ENCODE measurements around the gene MTM1.

Gene MTM1

DNA sequence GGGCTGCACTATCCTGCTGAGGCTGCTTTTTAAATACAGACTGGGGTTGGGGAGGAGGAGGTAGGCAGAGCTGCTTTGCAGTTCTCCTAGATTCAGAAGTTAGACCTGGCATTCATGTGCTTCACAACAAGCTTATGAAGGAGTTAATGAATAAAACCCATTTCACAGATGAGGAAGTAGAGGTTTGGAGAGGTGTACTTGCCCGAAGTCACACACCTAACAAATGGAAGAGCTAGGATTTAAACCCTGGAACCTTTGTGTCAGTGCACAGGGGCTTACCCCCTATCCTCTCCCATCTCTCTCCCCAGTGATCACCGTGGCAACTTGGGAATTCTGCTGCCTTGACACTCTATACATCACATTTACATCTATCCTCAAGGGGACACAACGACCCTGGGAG, 3.6 kb upstream of the MTM1 start:
- Histone ChIP-seq H3K18ac (ENCODE audit: low read length) (no peak overlapping the region), H3K79me1 (ENCODE audit: low read length) (no peaks in the 10 kb centered on the region), H3K56ac (ENCODE audit: low read length) (no peak overlapping the region), H3K79me2 (ENCODE audit: control insufficient read depth, insufficient read depth, low read length) (no peaks in the 10 kb centered on the region), H3K27me3 (ENCODE audit: insufficient read depth, low read length, poor library complexity) (no peaks in the 10 kb centered on the region), H3K4ac (ENCODE audit: low read depth, low read length) (no peak overlapping the region), H2BK15ac (replicated peaks; ENCODE audit: low read depth) (no peak overlapping the region), H2BK120ac (ENCODE audit: low read depth, low read length) (no peak overlapping the region), H2AK5ac (ENCODE audit: low read length) (no peak overlapping the region), H4K8ac (ENCODE audit: low read depth, low read length) (no peak overlapping the region), H3K9ac (ENCODE audit: low read length) (no peak overlapping the region), H3K4me3 (ENCODE audit: low read length) (no peak overlapping the region), H2BK5ac (ENCODE audit: low read length) (no peak overlapping the region), H3K27ac (ENCODE audit: low read depth, low read length) (no peak overlapping the region), H4K5ac (ENCODE audit: low read length) (no peak overlapping the region), H3K23ac (ENCODE audit: low read length) (no peak overlapping the region), H3K4me1 (ENCODE audit: control insufficient read depth, low read depth, low read length) (no peaks in the 10 kb centered on the region), H3K4me2 (ENCODE audit: low read length) (no peak overlapping the region), H3K36me3 (ENCODE audit: control insufficient read depth, insufficient read depth, low read length) (no peaks in the 10 kb centered on the region)
- no CpG with 5 or more reads among the region's 3 CpGs for WGBS (ENCODE audit: extremely low coverage, insufficient coverage, low lambda C conversion rate)
- no peak for DNase-seq

DNA sequence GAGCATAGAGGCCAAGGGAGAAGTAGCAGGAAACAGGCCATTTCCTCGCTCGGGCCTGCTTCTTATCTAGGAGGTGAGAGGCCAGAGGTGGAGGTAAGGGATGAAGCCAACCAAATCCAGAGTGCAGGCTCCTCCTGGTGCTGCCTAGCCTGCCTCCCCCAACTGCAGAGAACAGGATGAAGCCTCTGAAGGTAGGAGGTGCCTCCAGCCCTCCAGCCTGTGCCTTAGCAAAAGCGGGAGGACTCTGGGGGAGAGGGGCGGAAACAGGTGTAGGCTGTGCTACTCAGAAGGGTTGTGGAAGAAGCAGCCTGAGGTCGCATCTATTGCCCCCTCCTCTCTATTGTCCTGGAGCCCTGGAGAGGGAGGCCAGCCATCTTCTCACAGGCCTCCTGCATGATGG, 2.9 kb upstream of the MTM1 start:
- no CpG with 5 or more reads among the region's 5 CpGs for WGBS (ENCODE audit: extremely low coverage, insufficient coverage, low lambda C conversion rate)
- Histone ChIP-seq H2BK120ac (ENCODE audit: low read depth, low read length) (no peak overlapping the region), H3K23ac (ENCODE audit: low read length) (no peak overlapping the region), H3K4me2 (ENCODE audit: low read length) (no peak overlapping the region), H3K79me1 (ENCODE audit: low read length) (no peaks in the 10 kb centered on the region), H3K9ac (ENCODE audit: low read length) (no peak overlapping the region), H2BK5ac (ENCODE audit: low read length) (no peak overlapping the region), H3K27ac (ENCODE audit: low read depth, low read length) (peak overlapping the region; percentile 8), H4K5ac (ENCODE audit: low read length) (no peak overlapping the region), H3K18ac (ENCODE audit: low read length) (peak overlapping the region; percentile 46), H3K4me3 (ENCODE audit: low read length) (no peak overlapping the region), H3K36me3 (ENCODE audit: control insufficient read depth, insufficient read depth, low read length) (no peaks in the 10 kb centered on the region), H3K56ac (ENCODE audit: low read length) (peak overlapping the region; percentile 67), H3K27me3 (ENCODE audit: insufficient read depth, low read length, poor library complexity) (no peaks in the 10 kb centered on the region), H2BK15ac (replicated peaks; ENCODE audit: low read depth) (no peak overlapping the region), H2AK5ac (ENCODE audit: low read length) (no peak overlapping the region), H3K4ac (ENCODE audit: low read depth, low read length) (peak overlapping the region; percentile 56), H4K8ac (ENCODE audit: low read depth, low read length) (no peak overlapping the region), H3K4me1 (ENCODE audit: control insufficient read depth, low read depth, low read length) (no peaks in the 10 kb centered on the region), H3K79me2 (ENCODE audit: control insufficient read depth, insufficient read depth, low read length) (no peaks in the 10 kb centered on the region)
- peak; percentile 64 for DNase-seq

GRCh38 chrX:150566734-150567182, 1.7 kb upstream of the MTM1 start:
- Histone ChIP-seq H3K56ac (ENCODE audit: low read length) (peak overlapping the region; percentile 42), H4K5ac (ENCODE audit: low read length) (no peak overlapping the region), H2BK120ac (ENCODE audit: low read depth, low read length) (peak overlapping the region; percentile 45), H3K4me3 (ENCODE audit: low read length) (no peak overlapping the region), H3K18ac (ENCODE audit: low read length) (no peak overlapping the region), H3K79me2 (ENCODE audit: control insufficient read depth, insufficient read depth, low read length) (no peaks in the 10 kb centered on the region), H3K4me1 (ENCODE audit: control insufficient read depth, low read depth, low read length) (no peaks in the 10 kb centered on the region), H2AK5ac (ENCODE audit: low read length) (no peak overlapping the region), H2BK15ac (replicated peaks; ENCODE audit: low read depth) (no peak overlapping the region), H3K4ac (ENCODE audit: low read depth, low read length) (no peak overlapping the region), H3K79me1 (ENCODE audit: low read length) (no peaks in the 10 kb centered on the region), H3K36me3 (ENCODE audit: control insufficient read depth, insufficient read depth, low read length) (no peaks in the 10 kb centered on the region), H3K9ac (ENCODE audit: low read length) (no peak overlapping the region), H4K8ac (ENCODE audit: low read depth, low read length) (no peak overlapping the region), H3K23ac (ENCODE audit: low read length) (no peak overlapping the region), H3K27ac (ENCODE audit: low read depth, low read length) (peak overlapping the region; percentile 73), H2BK5ac (ENCODE audit: low read length) (no peak overlapping the region), H3K27me3 (ENCODE audit: insufficient read depth, low read length, poor library complexity) (no peaks in the 10 kb centered on the region), H3K4me2 (ENCODE audit: low read length) (no peak overlapping the region)
- peak; percentile 94 for DNase-seq
- no CpG with 5 or more reads among the region's 3 CpGs for whole genome bisulfite sequencing (ENCODE audit: extremely low coverage, insufficient coverage, low lambda C conversion rate)

DNA sequence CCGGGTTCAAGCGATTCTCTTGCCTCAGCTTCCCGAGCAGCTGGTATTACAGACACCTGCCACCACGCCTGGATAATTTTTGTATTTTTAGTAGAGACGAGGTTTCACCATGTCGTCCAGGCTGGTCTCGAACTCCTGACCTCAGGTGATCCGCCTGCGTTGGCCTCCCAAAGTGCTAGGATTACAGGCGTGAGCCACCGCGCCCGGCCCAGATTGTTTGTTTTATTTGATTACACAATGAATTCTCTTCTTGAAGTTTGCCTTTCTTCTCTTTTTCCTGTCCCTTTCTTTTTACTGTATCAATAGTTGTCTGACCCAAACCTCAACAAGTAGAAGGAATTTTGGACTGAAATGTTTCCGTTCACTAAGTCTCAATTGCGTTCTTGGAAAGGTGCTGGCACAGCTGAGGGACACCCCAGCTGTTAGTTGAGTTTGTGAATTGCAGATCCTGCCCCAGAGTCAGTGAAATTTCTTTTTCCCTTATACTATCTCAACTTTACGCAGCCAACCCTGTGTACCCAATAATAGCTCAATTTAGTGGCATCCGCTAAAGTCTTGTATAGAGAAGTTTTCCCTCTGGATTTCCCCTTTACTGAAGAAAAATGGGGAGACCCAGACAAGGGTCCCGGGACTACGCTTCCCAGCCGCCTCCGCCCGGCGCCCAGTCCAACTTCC, 639 bp upstream of the MTM1 start:
- no peak overlapping the region for H2AK5ac ChIP-seq (ENCODE audit: low read length)
- no peaks in the 10 kb centered on the region for H3K79me1 ChIP-seq (ENCODE audit: low read length)
- no peak overlapping the region for H2BK15ac ChIP-seq (replicated peaks; ENCODE audit: low read depth)
- H3K27me3 ChIP-seq (ENCODE audit: insufficient read depth, low read length, poor library complexity), result no peaks in the 10 kb centered on the region
- no peak overlapping the region for H3K4me3 ChIP-seq (ENCODE audit: low read length)
- no peak overlapping the region for H3K23ac ChIP-seq (ENCODE audit: low read length)
- no peak overlapping the region for H3K4ac ChIP-seq (ENCODE audit: low read depth, low read length)
- WGBS (ENCODE audit: extremely low coverage, insufficient coverage, low lambda C conversion rate), result no CpG with 5 or more reads among the region's 23 CpGs
- H3K4me2 ChIP-seq (ENCODE audit: low read length), result no peak overlapping the region
- H4K5ac ChIP-seq (ENCODE audit: low read length), result no peak overlapping the region
- H2BK5ac ChIP-seq (ENCODE audit: low read length), result no peak overlapping the region
- no peak overlapping the region for H3K27ac ChIP-seq (ENCODE audit: low read depth, low read length)
- no peak overlapping the region for H4K8ac ChIP-seq (ENCODE audit: low read depth, low read length)
- H3K36me3 ChIP-seq (ENCODE audit: control insufficient read depth, insufficient read depth, low read length), result no peaks in the 10 kb centered on the region
- no peak overlapping the region for H3K9ac ChIP-seq (ENCODE audit: low read length)
- H2BK120ac ChIP-seq (ENCODE audit: low read depth, low read length), result no peak overlapping the region
- no peak for DNase-seq
- no peak overlapping the region for H3K18ac ChIP-seq (ENCODE audit: low read length)
- H3K79me2 ChIP-seq (ENCODE audit: control insufficient read depth, insufficient read depth, low read length), result no peaks in the 10 kb centered on the region
- H3K56ac ChIP-seq (ENCODE audit: low read length), result peak overlapping the region; percentile 42
- H3K4me1 ChIP-seq (ENCODE audit: control insufficient read depth, low read depth, low read length), result no peaks in the 10 kb centered on the region

- Histone ChIP-seq H3K4me1 (ENCODE audit: control insufficient read depth, low read depth, low read length) (no peaks in the 10 kb centered on the region), H3K79me2 (ENCODE audit: control insufficient read depth, insufficient read depth, low read length) (no peaks in the 10 kb centered on the region), H3K27me3 (ENCODE audit: insufficient read depth, low read length, poor library complexity) (no peaks in the 10 kb centered on the region), H3K36me3 (ENCODE audit: control insufficient read depth, insufficient read depth, low read length) (no peaks in the 10 kb centered on the region), H3K56ac (ENCODE audit: low read length) (peak overlapping the region; percentile 79), H2AK5ac (ENCODE audit: low read length) (no peak overlapping the region), H3K27ac (ENCODE audit: low read depth, low read length) (no peak overlapping the region), H3K4me2 (ENCODE audit: low read length) (peak overlapping the region; percentile 36), H3K23ac (ENCODE audit: low read length) (no peak overlapping the region), H3K79me1 (ENCODE audit: low read length) (no peaks in the 10 kb centered on the region), H4K8ac (ENCODE audit: low read depth, low read length) (no peak overlapping the region), H2BK15ac (replicated peaks; ENCODE audit: low read depth) (no peak overlapping the region), H2BK5ac (ENCODE audit: low read length) (no peak overlapping the region), H3K18ac (ENCODE audit: low read length) (peak overlapping the region; percentile 64), H3K9ac (ENCODE audit: low read length) (peak overlapping the region; percentile 73), H2BK120ac (ENCODE audit: low read depth, low read length) (no peak overlapping the region), H3K4me3 (ENCODE audit: low read length) (peak overlapping the region; percentile 54), H3K4ac (ENCODE audit: low read depth, low read length) (no peak overlapping the region), H4K5ac (ENCODE audit: low read length) (no peak overlapping the region)
- WGBS (ENCODE audit: extremely low coverage, insufficient coverage, low lambda C conversion rate), result no CpG with 5 or more reads among the region's 17 CpGs
- DNase-seq, result no peak
These were observed 695 bp downstream of the MTM1 start for GRCh38 chrX:150569155-150569477.

DNA sequence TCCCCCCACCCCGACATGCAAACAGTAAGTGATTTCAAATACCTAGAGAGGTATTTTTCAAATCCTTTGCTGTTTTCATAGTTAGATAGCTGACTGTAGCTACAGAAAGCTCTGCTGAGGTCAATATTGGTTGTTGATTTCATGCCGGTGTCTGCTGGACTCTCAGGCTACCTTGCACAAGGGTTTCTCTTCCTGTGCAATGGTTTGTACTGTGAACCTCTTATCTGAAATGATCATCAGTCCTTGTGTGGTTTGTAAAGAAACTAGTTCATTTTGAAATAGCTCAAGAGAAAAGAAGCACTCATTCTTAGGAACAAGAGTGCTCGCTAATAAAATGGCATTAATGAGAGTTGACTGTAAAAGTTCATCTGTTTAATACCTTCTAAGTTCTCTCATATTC, 2.1 kb downstream of the MTM1 start:
- H3K23ac ChIP-seq (ENCODE audit: low read length), result no peak overlapping the region
- H3K4me3 ChIP-seq (ENCODE audit: low read length), result no peak overlapping the region
- H3K9ac ChIP-seq (ENCODE audit: low read length), result no peak overlapping the region
- no peaks in the 10 kb centered on the region for H3K79me1 ChIP-seq (ENCODE audit: low read length)
- no peak overlapping the region for H2BK120ac ChIP-seq (ENCODE audit: low read depth, low read length)
- H3K27me3 ChIP-seq (ENCODE audit: insufficient read depth, low read length, poor library complexity), result no peaks in the 10 kb centered on the region
- no peak overlapping the region for H3K56ac ChIP-seq (ENCODE audit: low read length)
- no peak overlapping the region for H3K4me2 ChIP-seq (ENCODE audit: low read length)
- no peak overlapping the region for H4K5ac ChIP-seq (ENCODE audit: low read length)
- no peaks in the 10 kb centered on the region for H3K36me3 ChIP-seq (ENCODE audit: control insufficient read depth, insufficient read depth, low read length)
- H3K79me2 ChIP-seq (ENCODE audit: control insufficient read depth, insufficient read depth, low read length), result no peaks in the 10 kb centered on the region
- no peak overlapping the region for H3K27ac ChIP-seq (ENCODE audit: low read depth, low read length)
- no peak overlapping the region for H2BK15ac ChIP-seq (replicated peaks; ENCODE audit: low read depth)
- no peak overlapping the region for H4K8ac ChIP-seq (ENCODE audit: low read depth, low read length)
- no peak overlapping the region for H3K18ac ChIP-seq (ENCODE audit: low read length)
- no CpG with 5 or more reads among the region's 3 CpGs for WGBS (ENCODE audit: extremely low coverage, insufficient coverage, low lambda C conversion rate)
- H3K4ac ChIP-seq (ENCODE audit: low read depth, low read length), result no peak overlapping the region
- no peaks in the 10 kb centered on the region for H3K4me1 ChIP-seq (ENCODE audit: control insufficient read depth, low read depth, low read length)
- H2AK5ac ChIP-seq (ENCODE audit: low read length), result no peak overlapping the region
- no peak for DNase-seq
- no peak overlapping the region for H2BK5ac ChIP-seq (ENCODE audit: low read length)

Measured in mesendoderm (in vitro differentiated cells).